Measurements from ENCODE around the gene SERAC1.

- TF ChIP-seq POLR2A (IDR thresholded peaks at IDR 0.05): no peak
- TF ChIP-seq, protein P1, sequence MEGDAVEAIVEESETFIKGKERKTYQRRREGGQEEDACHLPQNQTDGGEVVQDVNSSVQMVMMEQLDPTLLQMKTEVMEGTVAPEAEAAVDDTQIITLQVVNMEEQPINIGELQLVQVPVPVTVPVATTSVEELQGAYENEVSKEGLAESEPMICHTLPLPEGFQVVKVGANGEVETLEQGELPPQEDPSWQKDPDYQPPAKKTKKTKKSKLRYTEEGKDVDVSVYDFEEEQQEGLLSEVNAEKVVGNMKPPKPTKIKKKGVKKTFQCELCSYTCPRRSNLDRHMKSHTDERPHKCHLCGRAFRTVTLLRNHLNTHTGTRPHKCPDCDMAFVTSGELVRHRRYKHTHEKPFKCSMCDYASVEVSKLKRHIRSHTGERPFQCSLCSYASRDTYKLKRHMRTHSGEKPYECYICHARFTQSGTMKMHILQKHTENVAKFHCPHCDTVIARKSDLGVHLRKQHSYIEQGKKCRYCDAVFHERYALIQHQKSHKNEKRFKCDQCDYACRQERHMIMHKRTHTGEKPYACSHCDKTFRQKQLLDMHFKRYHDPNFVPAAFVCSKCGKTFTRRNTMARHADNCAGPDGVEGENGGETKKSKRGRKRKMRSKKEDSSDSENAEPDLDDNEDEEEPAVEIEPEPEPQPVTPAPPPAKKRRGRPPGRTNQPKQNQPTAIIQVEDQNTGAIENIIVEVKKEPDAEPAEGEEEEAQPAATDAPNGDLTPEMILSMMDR (IDR thresholded peaks at IDR 0.05): no peak
Observed at GRCh38 chr6:158109748-158110147, 58.3 kb downstream of the SERAC1 start.
